Eye (tissue), 1 donor: ENCODE measurements around the gene ATP9B.
"Not testable (repeated sequence)": the region's sequence is repeated elsewhere in the genome, so short reads cannot be mapped to it uniquely, and the experiment has no call there.

Experiments
- DNase-seq: peaks from one replicate; pipeline ENCODE4 v3.0.0-alpha.2; 2015

ATP9B gene

GRCh38 chr18:79151191-79151590 lies 82.0 kb downstream of the ATP9B start:
- no peak for DNase-seq

DNA sequence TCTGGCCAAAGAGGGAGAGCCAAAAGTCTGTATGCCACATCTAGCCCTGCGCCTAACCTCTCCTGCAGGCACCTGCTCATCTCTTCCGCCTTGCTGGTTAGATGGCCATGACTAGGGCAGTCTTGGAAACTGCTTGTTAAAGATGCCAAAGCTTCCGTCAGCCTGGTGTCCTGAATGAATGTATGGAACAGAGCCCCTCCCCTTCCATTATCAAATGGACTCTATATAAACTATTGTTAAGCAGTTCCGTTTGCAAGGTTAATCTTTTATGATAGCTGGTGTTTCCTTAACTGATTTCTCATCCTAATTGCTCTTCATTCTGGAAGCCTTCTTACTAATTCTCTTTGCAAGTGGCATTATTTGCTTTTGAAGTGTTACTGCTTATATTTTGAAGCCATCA lies 87.1 kb downstream of the ATP9B start:
- no peak for DNase-seq

- no peak for DNase-seq
Observed at GRCh38 chr18:79164706-79165105, 95.5 kb downstream of the ATP9B start.

- no peak for DNase-seq
Observed at GRCh38 chr18:79166702-79167101, 97.5 kb downstream of the ATP9B start.

- no peak for DNase-seq
Observed at GRCh38 chr18:79167526-79168190, 98.5 kb downstream of the ATP9B start.

GRCh38 chr18:79169958-79170555 lies 100.9 kb downstream of the ATP9B start:
- DNase-seq: no peak

- DNase-seq: not testable (repeated sequence)
Observed at GRCh38 chr18:79172331-79172730, 103.1 kb downstream of the ATP9B start.

DNA sequence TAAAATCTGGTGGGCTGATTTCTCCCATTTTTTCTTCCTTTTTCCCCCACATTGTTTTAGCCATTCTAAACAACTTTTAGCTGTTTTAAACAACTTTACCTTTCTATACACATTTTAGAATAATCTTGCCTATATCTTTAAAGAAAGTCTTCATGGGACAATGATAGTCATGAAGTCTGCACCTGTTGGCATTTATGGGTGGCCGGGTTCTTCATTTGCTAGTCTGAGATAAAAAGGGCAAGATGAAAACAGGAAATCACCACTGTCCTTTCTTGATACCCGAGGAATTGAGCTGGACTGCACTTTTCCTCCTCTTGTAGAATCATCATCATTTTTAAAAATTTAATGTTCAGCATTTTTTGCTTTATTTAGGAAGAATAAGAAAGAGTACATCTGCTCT lies 104.5 kb downstream of the ATP9B start:
- no peak for DNase-seq

DNA sequence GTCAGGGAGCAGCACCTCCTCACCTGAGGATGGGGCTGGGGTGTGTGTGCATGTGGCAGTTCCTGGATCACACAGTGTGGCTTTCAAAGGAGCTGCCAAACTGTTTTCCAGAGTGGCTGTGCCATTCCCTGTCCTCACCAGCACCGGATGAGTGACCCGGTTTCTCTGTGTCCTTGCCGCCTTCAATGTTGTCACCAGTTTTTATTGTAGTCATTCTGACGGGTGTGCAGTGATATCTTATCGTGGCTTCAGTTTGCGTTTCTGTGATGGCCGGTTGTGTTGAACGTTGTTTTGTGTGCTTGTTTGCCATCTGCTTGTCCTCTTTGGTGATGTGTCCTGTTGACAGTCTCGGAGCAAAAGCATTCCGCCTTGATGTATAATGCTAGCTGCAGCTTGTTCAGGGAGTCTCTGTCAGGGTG lies 108.9 kb downstream of the ATP9B start:
- DNase-seq: no peak

GRCh38 chr18:79182047-79182713 lies 113.0 kb downstream of the ATP9B start:
- DNase-seq: no peak

DNA sequence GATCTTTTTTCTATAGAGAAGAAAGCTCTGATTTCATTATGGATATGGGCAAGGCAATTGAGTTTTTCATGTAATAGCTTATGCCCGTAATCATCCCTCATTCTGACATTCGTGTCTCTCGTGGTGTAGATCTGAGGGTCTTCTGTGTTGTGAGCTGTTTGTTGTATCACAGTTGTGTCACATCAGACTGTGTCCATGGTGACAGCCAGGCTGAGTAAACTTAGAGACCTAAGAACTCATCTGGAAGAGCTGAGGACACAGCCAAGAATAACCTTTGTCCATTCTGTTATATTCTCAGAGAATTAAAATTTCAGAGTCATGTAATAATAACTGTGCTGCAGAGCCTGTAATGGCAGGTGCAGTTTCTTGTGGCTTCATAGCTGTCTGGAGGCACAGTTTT lies 116.5 kb downstream of the ATP9B start:
- DNase-seq: no peak

GRCh38 chr18:79186649-79187048 lies 117.5 kb downstream of the ATP9B start:
- DNase-seq: no peak

DNA sequence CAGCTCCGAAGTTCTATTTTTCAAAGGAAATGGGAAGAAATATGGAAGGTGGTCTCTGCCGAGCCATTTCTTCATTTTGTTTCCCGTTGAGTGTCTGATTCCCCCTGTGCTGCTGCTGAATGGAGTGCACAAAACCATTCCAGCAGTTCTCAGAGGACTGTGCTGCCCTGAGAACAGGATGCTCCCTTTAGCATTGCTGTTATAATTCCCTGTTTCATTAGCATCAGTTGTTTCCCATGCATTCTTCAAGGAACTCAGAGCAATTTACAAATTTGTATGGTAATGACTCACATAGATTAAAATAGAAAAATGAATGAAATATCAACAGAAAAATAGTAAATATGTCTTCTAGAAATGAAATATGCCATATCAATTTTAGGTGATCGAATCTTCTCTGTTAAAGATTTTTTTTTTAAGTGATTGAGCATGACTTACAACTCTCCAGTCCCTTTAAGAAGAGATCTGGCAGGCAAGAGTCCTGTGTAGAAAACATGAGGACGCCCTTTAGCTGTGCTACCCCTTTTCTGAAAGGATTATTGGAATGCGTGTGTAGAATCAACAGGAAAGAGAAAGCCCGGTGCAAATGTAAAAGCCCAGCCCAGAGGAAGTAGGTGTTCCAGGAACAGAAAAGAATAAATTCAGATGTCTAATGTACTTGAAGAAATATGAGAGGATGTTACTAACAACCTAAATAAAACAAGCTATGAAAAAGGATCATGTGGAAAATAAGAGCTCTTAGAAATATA lies 118.5 kb downstream of the ATP9B start:
- no peak for DNase-seq

GRCh38 chr18:79191418-79191817 lies 122.2 kb downstream of the ATP9B start:
- DNase-seq: no peak

DNA sequence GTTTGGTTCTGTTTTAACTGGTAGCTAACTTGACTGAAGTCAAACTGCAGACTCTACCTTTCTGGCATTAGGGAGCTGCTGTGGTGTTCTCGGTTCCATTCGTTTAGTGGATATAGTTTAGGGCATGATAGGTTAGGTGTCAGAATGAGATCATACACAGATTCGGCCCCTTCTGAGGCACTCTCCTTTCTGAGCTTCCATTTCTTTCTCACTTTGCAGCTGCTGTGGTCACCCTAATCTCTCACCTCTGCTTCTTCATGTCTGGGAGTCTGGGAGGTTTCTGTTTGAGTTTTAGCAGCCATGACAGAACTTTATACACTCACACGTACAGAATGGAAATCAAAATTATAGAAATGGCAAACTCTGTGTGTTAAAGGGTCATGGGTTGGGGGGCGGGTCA lies 122.8 kb downstream of the ATP9B start:
- DNase-seq: no peak

- no peak for DNase-seq
Observed at GRCh38 chr18:79193826-79194225, 124.6 kb downstream of the ATP9B start.

DNA sequence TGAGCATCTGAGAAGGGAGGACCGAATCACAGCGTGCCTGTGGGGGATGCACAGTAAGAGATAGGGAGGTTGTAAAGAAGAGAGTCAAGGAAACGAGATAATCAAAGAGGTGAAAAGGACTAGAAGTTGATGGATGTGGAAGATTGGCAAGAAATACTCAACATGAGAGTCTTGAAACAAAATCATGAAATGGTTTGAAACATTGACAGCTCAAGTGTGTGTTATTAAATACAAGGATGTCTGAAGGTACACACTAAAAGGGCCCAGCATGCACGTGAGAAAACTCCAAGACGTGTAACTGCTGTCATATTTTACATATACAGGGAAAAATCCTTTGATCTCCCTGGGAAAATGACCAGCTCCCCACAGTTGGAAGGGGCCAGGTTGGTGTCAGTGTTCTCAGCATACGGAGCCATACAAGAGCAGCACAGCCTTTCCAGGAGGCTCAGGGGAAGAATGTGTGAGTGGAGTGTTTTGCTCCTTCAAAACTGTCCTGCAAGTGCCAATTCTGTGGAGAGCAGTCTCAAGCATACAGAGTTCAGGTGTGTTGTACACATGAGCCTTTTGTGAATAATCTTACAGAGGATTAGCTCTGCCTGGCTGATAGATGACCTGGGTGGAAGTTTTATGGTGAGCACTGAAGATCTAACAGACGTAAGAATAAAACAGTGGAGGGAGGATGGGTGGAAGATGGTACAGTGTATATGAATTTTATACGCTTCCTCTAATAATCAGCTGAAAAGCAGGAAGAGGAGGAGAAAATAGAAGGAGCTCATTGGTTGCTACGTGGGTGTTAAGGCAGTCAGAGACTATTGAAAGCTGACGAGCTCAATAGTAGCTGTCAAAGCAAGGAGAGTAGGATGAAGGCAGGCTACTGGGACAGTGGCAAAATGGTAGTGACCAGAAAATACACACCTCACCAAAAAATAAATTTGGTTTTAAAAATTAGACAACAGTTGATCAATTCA lies 126.8 kb downstream of the ATP9B start:
- no peak for DNase-seq

DNA sequence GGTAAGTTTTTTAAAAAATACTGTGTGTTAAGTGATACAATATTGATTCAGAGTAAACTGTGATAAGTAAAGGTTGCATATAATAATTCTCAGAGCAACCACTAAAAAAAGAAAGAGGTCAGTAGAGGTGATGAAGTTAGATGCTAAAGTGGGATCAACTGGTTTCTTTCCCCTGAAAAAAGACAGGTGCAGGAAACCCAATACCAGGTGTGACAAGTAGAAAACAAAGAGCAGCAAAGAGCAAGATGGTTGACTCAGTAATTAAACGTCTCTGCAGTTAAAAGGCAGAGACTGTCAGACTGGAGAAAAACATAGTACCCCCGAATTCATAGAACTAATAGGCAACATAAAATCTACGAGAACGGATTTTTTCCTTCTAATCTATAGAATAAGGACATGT lies 128.3 kb downstream of the ATP9B start:
- DNase-seq: no peak

DNA sequence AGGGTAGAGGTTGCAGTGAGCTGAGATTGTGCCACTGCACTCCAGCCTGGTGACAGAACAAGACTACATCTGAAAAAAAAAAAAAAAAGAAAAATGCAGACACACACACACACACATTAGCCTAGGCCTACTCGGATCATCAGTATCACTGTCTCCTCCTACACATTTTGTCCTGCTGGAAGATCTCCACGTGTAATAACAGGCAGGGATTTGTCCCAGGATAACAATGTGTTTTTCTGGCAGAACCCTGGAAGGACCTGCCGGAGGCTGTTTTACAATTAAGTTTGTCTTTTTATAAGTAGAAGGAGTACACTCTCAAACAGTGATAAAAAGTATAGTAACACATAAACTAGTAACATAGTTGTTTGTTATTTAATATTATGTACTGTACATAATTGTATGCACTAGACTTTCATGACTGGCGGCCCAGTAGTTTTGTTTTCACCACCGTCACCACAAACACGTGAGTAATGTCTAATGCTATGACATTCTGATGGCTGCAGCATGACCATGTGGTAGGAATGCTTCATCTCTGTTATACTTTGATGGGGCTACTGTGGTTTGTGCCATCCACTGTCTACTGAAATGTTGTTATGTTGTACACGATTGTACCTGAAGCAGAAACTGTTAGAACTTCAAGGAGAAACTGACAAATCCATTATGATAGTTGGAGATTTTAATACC lies 130.6 kb downstream of the ATP9B start:
- DNase-seq: no peak

DNA sequence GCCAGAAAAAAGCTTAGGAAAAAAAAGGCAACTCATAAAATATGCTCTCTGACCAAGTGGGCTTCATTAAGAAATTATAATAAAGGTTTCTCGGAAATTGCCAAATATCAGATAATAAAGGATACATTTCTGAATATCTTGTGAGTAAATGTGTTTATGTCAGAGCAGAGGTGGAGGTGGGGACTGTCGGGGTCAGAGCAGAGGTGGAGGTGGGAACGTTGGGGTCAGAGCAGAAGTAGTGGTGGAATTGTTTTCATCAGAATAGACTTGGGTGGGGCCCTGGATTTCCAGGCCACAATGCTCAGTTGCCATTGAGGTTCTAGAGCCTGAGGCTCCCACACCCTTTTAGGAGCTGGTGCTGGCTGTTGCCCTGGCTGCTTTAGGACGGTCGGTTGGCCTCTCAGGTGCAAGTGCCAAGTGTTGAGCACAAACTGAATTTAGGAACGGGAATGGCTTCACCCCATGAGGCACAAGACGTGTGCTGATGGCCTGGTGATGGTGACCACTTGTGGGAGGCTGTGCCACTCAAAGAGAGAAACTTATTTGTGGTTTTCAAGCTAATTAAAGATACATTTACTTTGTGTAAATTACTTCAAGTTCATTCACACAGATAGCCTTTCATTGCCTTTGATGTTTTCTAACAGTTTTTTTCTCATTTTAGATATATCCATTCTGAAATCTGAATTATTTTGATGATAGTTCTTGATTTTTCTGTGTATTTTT lies 131.5 kb downstream of the ATP9B start:
- DNase-seq: peak; percentile 70

DNA sequence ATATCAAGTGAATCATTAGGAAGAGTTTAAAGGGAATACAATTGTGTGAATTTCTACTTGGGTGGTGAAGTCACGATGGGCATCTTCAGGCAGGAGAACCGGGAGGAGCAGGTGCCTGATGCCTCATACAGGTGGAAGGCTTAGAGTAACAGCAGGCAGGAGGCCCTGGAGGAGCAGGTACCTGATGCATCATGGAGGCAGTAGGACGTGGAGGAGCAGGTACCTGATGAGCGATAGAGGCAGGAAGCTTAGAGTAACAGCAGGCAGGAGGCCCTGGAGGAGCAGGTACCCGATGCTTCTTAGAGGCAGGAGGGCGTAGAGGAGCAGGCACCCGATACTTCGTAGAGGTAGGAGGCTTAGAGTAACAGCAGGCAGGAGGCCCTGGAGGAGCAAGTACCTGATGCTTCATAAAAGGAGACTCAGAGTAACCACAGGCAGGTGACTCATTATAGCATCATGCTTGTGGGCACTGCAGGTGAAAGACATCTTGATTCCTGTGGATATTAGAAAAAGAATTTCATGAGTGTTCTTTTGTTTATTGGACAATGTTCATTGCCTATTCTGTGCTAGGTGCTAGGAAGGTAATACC lies 133.9 kb downstream of the ATP9B start:
- no peak for DNase-seq
